Psoas muscle (tissue), 8 donors: ENCODE measurements around the gene TCERG1L. TPM values are rescaled to one million over a fixed set of nuclear protein-coding genes. Genes with fewer than 3 reads are reported as not detected.

ENCODE experiments used
- ATAC-seq, 4 donors: fragments of 200-7000 bp; cut with Tn5 transposase; one replicate each; pipeline ENCODE4 v1.9.1; 2020; ENCODE audit warnings: moderate library complexity in 3 of 4, mild to moderate bottlenecking in 2 of 4
- DNase-seq, 2 donors: peaks; one replicate each; pipeline ENCODE4 v3.0.0-alpha.2; 2020
- H3K27ac ChIP-seq: fragments of 200-600 bp; one replicate; pipeline ENCODE4 v1.8.0; 2022
- H3K27me3 ChIP-seq, 3 donors: fragments of 200-600 bp in 1 of 3; one replicate each; pipeline versions ENCODE4 v1.6.1 to v1.8.0; 2013 to 2022; ENCODE audit warnings: low read length in 2 of 3, mild to moderate bottlenecking in 2 of 3, moderate library complexity in 1 of 3; ENCODE audit not compliant: insufficient read depth in 3 of 3
- H3K36me3 ChIP-seq, 2 donors: fragments of 200-600 bp in 1 of 2; one replicate each; pipeline versions ENCODE4 v1.6.1 to v1.8.0; 2013 to 2022; ENCODE audit warnings: low read depth in 1 of 2, mild to moderate bottlenecking in 1 of 2, moderate library complexity in 1 of 2; ENCODE audit not compliant: insufficient read depth in 1 of 2
- H3K4me1 ChIP-seq: fragments of 200-600 bp; one replicate; pipeline ENCODE4 v1.8.0; 2022
- H3K4me3 ChIP-seq: fragments of 200-600 bp; one replicate; pipeline ENCODE4 v1.8.0; 2022; ENCODE audit warnings: mild to moderate bottlenecking
- H3K9me3 ChIP-seq: fragments of 200-600 bp; one replicate; pipeline ENCODE4 v1.8.0; 2022
- WGBS, 3 donors: extraction: QIAGEN DNeasy Blood & Tissue Kit; methylation state at CpG; one replicate each; pipeline versions ENCODE4 v1.1.6 to v1.1.7; 2013; 5-methylcytosine and 5-hydroxymethylcytosine counted together
- intact Hi-C, 2 donors: fragments of 100-400 bp; cut with DNase I; formaldehyde crosslinking; loops; one replicate each; pipeline versions ENCODE4 v1.11.0 to v1.14.2; 2022
- polyA plus RNA-seq, 3 donors: library from polyadenylated mRNA; stranded (reverse); fragments of 200-250 nt; gene quantifications; one replicate each; pipeline ENCODE4 v1.2.3, GENCODE V29; 2013
- total RNA-seq, 4 donors: library from RNA; stranded (reverse); fragmentation: NEBNext Ultra II Directional in 2 of 4; extraction: Animal tissue kit (Norgen Biotek cat#: 25700) in 2 of 4; gene quantifications; one replicate each; pipeline versions ENCODE4 v1.2.1 to v1.2.4, GENCODE V29; 2021 to 2023
- TF ChIP-seq, protein P1 (sequence below): fragments of 200-600 bp; IDR thresholded peaks from one replicate; pipeline ENCODE4 v1.8.0; 2022; ENCODE audit warnings: antibody characterized with exemption
- donor health status: healthy with polysubstance abuse.
- donor health status: DM: no; HTN: no; CAD: no; lungs with moderate emphysema.
- donor health status: Bipolar disorder and iron deficiency.
- donor health status: healthy.
- donor health status: DM: yes; HTN: yes; CAD: no.
- donor health status: DM: no; HTN: no; CAD: no.
- donor health status: DM: no; HTN: no; CAD: no.
- donor health status: DM: yes; HTN: yes; CAD: no.

The TCERG1L gene
- total and polyA plus RNA-seq, 7 donors: 0.01 TPM; not detected in 6

DNA sequence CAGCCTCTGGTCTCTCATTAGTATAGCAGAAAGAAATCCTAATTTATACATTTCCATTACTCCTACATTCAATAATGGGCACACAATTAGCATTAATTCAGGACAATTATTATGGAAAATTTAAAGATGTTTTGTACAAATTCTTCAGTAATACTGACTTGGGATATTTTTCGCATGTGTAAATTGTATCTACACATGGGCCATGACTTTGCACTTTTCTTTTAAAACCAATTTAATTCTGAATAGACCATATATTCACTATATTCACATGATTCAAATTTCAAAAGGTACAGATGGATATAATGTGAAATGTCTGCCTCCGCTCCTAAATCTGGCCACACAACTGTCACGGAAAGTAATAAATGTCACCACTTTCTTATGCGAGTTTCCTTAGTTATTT is 123.0 kb downstream of the TCERG1L start:
- Histone ChIP-seq H3K27ac (no peak overlapping the region), H3K36me3 (no peaks in the 10 kb centered on the region), H3K9me3 (peaks cover 6% of the 10 kb centered on the region), H3K27me3 (peaks cover 0 to 4% (median 0%) of the 10 kb centered on the region in 3 donors), H3K4me1 (no peaks in the 10 kb centered on the region), H3K4me3 (no peak overlapping the region)
- WGBS, 3 donors: 93 to 97% (median 94%) methylated on average over 4 of the region's 4 CpGs
- TF ChIP-seq, protein P1, sequence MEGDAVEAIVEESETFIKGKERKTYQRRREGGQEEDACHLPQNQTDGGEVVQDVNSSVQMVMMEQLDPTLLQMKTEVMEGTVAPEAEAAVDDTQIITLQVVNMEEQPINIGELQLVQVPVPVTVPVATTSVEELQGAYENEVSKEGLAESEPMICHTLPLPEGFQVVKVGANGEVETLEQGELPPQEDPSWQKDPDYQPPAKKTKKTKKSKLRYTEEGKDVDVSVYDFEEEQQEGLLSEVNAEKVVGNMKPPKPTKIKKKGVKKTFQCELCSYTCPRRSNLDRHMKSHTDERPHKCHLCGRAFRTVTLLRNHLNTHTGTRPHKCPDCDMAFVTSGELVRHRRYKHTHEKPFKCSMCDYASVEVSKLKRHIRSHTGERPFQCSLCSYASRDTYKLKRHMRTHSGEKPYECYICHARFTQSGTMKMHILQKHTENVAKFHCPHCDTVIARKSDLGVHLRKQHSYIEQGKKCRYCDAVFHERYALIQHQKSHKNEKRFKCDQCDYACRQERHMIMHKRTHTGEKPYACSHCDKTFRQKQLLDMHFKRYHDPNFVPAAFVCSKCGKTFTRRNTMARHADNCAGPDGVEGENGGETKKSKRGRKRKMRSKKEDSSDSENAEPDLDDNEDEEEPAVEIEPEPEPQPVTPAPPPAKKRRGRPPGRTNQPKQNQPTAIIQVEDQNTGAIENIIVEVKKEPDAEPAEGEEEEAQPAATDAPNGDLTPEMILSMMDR: no peak
- intact Hi-C loops: no loop called here
- DNase-seq (no peak), ATAC-seq (no peak)

DNA sequence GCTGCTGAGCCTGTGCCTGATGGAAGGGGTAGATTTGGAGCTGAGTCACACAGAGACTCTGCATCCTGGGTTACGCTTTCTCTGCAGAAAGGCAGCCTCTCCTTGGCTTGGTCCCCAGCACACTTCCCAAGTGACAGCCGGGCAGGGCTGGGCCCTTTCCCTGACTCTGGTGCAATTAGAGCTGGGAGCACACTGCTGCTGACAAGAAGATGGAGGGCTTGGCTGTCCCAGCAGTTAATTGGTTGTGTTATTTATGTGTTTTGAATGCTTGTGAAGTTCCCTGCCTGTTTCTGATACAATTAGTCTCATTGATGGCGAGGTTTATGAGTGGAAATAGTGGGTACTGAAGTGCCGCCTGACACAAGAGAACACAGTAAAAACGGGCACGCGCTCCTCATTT is 123.6 kb downstream of the TCERG1L start:
- 68 to 76% (median 71%) methylated on average over 7 of the region's 7 CpGs for WGBS, 3 donors
- Histone ChIP-seq H3K27ac (no peak overlapping the region), H3K9me3 (peaks cover 6% of the 10 kb centered on the region), H3K27me3 (peaks cover 0 to 4% (median 0%) of the 10 kb centered on the region in 3 donors), H3K4me1 (no peaks in the 10 kb centered on the region), H3K4me3 (no peak overlapping the region), H3K36me3 (no peaks in the 10 kb centered on the region)
- no peak for DNase-seq
- intact Hi-C loops: no loop called here
- TF ChIP-seq, protein P1: no peak
- no peak for ATAC-seq

DNA sequence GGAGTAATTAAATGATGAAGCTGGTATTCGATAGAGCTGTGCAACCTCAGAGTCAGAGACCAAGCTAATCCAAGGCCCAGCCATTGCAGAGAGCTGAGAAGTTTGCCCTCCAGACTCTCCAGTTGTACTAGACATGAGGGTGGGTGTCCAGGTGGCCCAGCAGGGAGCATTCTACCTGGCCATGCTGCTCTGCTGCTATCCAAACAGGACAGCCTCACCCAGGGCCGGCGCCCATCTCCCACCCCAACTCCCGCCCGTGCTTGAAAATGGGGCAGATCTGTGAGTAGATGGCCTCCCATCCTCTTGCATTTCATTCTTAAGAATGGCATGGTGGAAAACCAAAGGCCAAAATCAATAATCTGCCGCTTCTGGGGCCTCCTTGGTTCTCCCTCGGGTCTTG is 124.2 kb downstream of the TCERG1L start:
- Histone ChIP-seq H3K9me3 (peaks cover 3% of the 10 kb centered on the region), H3K27ac (no peak overlapping the region), H3K36me3 (no peaks in the 10 kb centered on the region), H3K4me3 (no peak overlapping the region), H3K4me1 (no peaks in the 10 kb centered on the region), H3K27me3 (peaks cover 0 to 4% (median 0%) of the 10 kb centered on the region in 3 donors)
- no peak for DNase-seq
- intact Hi-C loops: no loop called here
- 83 to 85% (median 85%) methylated on average over 7 of the region's 7 CpGs for WGBS, 3 donors
- ATAC-seq: no peak
- TF ChIP-seq, protein P1: no peak

DNA sequence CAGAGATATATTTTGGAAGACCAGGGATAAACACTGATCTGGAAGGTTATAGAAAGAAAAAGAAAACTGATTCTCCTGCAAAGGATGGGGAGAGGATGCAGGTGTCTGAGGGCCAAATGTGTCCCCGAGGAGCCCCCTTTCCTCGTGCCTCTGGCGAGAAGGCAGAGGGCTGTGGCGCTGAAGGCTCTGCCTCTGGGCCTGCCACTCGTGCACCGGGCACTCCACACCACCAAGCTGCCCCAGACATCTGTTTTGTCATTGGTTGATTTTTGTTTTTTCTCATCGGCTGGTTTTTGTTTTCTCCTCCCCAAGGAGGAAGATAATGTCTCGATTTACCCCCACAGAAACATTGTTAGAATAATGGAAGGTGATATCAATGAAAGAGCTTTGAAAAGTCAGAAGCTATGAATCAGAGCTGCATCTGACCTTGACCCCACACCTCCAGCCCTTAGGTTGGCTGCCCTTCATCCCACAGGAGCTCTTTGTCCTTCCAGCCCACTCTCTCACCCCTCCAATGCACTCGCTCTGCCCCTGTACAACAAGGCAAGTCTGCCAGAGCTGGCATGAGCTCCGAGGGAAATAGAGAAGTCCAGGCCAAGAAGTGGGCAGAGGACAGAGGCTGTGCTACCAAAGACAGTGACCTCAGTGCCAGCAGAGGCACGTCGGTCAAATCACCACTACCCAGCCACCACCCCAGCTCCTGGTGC is 124.8 kb downstream of the TCERG1L start:
- ATAC-seq (no peak), DNase-seq (no peak)
- H3K4me3 ChIP-seq: no peak overlapping the region
- TF ChIP-seq, protein P1: no peak
- no peaks in the 10 kb centered on the region for H3K4me1 ChIP-seq
- 68 to 76% (median 70%) methylated on average over 12 of the region's 12 CpGs for WGBS, 3 donors
- no peaks in the 10 kb centered on the region for H3K9me3 ChIP-seq
- no peaks in the 10 kb centered on the region for H3K36me3 ChIP-seq
- H3K27me3 ChIP-seq: peaks cover 0 to 4% (median 0%) of the 10 kb centered on the region in 3 donors
- intact Hi-C loops: no loop called here
- H3K27ac ChIP-seq: no peak overlapping the region

DNA sequence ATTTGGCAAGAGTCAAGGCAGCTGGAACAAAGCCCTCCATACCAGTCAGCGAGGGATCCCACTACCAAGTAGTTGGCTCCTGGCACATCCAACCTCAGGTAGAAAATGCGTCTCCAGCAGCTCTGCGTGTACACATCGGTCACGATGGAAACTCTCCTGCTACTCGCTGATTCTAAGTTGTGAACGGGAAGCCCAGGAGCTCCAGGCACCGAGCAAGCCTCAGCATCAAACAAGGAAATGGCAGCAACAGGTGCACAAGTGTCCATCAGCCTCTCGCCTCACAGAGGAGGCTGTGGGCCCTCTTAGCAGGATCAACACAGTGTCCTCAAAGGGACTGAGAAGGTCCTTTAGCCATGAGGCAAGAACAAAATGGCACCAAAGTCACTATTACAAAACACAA is 127.0 kb downstream of the TCERG1L start:
- Histone ChIP-seq H3K4me3 (no peak overlapping the region), H3K4me1 (no peaks in the 10 kb centered on the region), H3K27me3 (peaks cover 0 to 4% (median 3%) of the 10 kb centered on the region in 3 donors), H3K36me3 (no peaks in the 10 kb centered on the region), H3K27ac (no peak overlapping the region), H3K9me3 (no peaks in the 10 kb centered on the region)
- 78 to 86% (median 82%) methylated on average over 9 of the region's 9 CpGs for WGBS, 3 donors
- intact Hi-C loops: no loop called here
- TF ChIP-seq, protein P1: no peak
- ATAC-seq (no peak), DNase-seq (no peak)
